Measurements from ENCODE around the gene NBAS. TPM values are rescaled to one million over a fixed set of nuclear protein-coding genes. Genes with fewer than 3 reads are reported as not detected.

The NBAS gene
- total and polyA plus RNA-seq, 2 donors (not counting 1 experiment from before 2014, with no cell fraction given) = 27.0 to 124 TPM

DNA sequence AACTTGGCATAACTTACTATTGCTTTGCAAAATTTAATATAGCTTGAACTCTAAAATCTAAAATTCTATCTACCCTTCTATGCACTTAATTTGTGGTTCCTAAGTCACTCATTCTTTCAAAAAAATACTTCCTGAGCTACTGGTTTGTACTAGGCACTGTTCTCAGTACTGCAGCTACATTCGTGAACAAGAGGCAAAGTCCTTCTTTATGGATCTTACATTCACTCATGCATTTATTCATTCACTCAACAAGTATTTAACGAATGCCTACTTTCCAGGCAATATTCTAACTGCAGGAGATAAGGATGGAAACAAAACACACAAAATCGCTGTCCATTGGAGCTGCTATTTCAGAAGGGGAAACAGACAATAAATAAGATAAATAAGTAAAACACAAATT, 104.8 kb downstream of the NBAS start:
- H3K4me3 ChIP-seq (replicated peaks in 1 of 4; ENCODE audit: control extremely low read depth in 1 of 4, insufficient read depth in 1 of 4, low read depth in 3 of 4, low read length in 4 of 4) = no peak overlapping the region
- DNase-seq (ENCODE audit: low read depth in 2 of 2) = no peak
- no peaks in the 10 kb centered on the region for H3K36me3 ChIP-seq (ENCODE audit: control insufficient read depth, insufficient read depth, low read length)
- no peaks in the 10 kb centered on the region for H3K79me2 ChIP-seq (ENCODE audit: control insufficient read depth, insufficient read depth, low read length)
- H3K4me1 ChIP-seq (ENCODE audit: control insufficient read depth, extremely low read depth, insufficient read depth, low read length) = no peaks in the 10 kb centered on the region
- no peak for TF ChIP-seq EZH2 (IDR thresholded peaks at IDR 0.05; ENCODE audit: low read length, missing control alignments)
- TF ChIP-seq, protein P1, sequence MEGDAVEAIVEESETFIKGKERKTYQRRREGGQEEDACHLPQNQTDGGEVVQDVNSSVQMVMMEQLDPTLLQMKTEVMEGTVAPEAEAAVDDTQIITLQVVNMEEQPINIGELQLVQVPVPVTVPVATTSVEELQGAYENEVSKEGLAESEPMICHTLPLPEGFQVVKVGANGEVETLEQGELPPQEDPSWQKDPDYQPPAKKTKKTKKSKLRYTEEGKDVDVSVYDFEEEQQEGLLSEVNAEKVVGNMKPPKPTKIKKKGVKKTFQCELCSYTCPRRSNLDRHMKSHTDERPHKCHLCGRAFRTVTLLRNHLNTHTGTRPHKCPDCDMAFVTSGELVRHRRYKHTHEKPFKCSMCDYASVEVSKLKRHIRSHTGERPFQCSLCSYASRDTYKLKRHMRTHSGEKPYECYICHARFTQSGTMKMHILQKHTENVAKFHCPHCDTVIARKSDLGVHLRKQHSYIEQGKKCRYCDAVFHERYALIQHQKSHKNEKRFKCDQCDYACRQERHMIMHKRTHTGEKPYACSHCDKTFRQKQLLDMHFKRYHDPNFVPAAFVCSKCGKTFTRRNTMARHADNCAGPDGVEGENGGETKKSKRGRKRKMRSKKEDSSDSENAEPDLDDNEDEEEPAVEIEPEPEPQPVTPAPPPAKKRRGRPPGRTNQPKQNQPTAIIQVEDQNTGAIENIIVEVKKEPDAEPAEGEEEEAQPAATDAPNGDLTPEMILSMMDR (conservative IDR thresholded peaks at IDR 0.05 in 1 of 2, IDR thresholded peaks at IDR 0.05 in 1 of 2; ENCODE audit: low read depth in 1 of 2, low read length in 2 of 2) = no peak
- no peaks in the 10 kb centered on the region for H3K27me3 ChIP-seq (ENCODE audit: control insufficient read depth, insufficient read depth, low read length)
- H3K9me3 ChIP-seq (ENCODE audit: control insufficient read depth, insufficient read depth, low read depth, low read length) = no peaks in the 10 kb centered on the region
- H2AFZ ChIP-seq (ENCODE audit: low read length) = no peak overlapping the region
- no peak overlapping the region for H3K27ac ChIP-seq (ENCODE audit: insufficient read depth, low read length)
- no peaks in the 10 kb centered on the region for H4K20me1 ChIP-seq (ENCODE audit: control insufficient read depth, extremely low read depth, insufficient read depth, low read length)
- no peak overlapping the region for H3K9ac ChIP-seq (ENCODE audit: insufficient read depth, low read length)
- no peak overlapping the region for H3K4me2 ChIP-seq (ENCODE audit: extremely low read depth, insufficient read depth, low read length)

DNA sequence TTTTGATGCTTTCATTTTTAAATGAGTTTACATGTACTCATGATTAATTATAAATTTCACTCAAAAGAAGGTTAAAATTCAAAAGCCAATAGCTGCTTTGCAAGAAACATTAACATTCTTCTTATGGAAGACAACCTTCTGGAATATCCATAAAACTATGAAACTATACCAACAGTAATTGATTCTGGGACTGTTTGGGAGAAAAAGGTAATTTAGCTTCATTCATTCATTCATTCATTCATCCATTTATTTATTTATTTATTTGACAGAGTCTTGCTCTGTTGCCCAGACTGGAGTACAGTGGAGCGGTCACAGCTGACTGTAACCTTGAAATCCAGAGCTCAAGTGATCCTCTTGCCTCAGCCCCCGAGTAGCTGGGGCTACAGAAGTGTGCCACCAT, 110.3 kb downstream of the NBAS start:
- H3K27ac ChIP-seq (ENCODE audit: insufficient read depth, low read length) = no peak overlapping the region
- no peaks in the 10 kb centered on the region for H3K4me1 ChIP-seq (ENCODE audit: control insufficient read depth, extremely low read depth, insufficient read depth, low read length)
- TF ChIP-seq, protein P1 (conservative IDR thresholded peaks at IDR 0.05 in 1 of 2, IDR thresholded peaks at IDR 0.05 in 1 of 2; ENCODE audit: low read depth in 1 of 2, low read length in 2 of 2) = no peak
- no peak for TF ChIP-seq EZH2 (IDR thresholded peaks at IDR 0.05; ENCODE audit: low read length, missing control alignments)
- no peak overlapping the region for H3K9ac ChIP-seq (ENCODE audit: insufficient read depth, low read length)
- no peaks in the 10 kb centered on the region for H4K20me1 ChIP-seq (ENCODE audit: control insufficient read depth, extremely low read depth, insufficient read depth, low read length)
- DNase-seq (ENCODE audit: low read depth in 2 of 2) = no peak
- no peaks in the 10 kb centered on the region for H3K27me3 ChIP-seq (ENCODE audit: control insufficient read depth, insufficient read depth, low read length)
- no peaks in the 10 kb centered on the region for H3K9me3 ChIP-seq (ENCODE audit: control insufficient read depth, insufficient read depth, low read depth, low read length)
- H2AFZ ChIP-seq (ENCODE audit: low read length) = no peak overlapping the region
- no peak overlapping the region for H3K4me3 ChIP-seq (replicated peaks in 1 of 4; ENCODE audit: control extremely low read depth in 1 of 4, insufficient read depth in 1 of 4, low read depth in 3 of 4, low read length in 4 of 4)
- no peak overlapping the region for H3K4me2 ChIP-seq (ENCODE audit: extremely low read depth, insufficient read depth, low read length)
- no peaks in the 10 kb centered on the region for H3K79me2 ChIP-seq (ENCODE audit: control insufficient read depth, insufficient read depth, low read length)
- H3K36me3 ChIP-seq (ENCODE audit: control insufficient read depth, insufficient read depth, low read length) = no peaks in the 10 kb centered on the region

DNA sequence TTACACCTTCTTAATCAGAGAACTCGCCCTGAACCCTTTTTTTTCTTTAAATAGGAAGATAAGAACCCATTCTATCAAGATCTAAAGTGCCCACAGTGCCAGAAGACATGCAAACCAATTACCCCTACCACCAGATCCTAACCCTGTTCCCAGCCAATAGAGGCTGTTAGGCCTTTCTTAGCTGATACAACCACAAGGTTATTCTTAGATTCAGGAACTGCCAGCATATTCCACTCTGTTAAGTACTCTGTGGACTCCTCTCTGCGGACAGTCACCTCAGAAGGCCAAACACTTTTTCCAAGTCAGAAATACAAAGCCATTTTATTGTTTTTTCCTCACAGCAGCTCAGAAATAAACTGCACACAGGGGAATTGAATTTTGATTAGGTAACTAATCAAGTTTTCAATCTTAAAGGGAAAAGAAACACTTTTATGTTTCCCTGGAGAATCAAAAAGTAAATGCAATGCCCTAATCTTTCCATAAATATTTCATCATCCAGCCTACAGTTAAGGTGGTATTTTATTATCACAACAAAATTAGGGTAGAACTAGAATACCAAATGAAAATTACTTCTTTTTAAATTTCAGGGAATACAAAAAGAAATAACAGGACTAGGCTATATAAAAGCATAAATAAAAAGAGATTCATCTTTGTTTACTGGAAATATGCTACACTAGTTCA, 111.4 kb downstream of the NBAS start:
- no peak overlapping the region for H3K27ac ChIP-seq (ENCODE audit: insufficient read depth, low read length)
- H3K27me3 ChIP-seq (ENCODE audit: control insufficient read depth, insufficient read depth, low read length) = no peaks in the 10 kb centered on the region
- H3K4me2 ChIP-seq (ENCODE audit: extremely low read depth, insufficient read depth, low read length) = no peak overlapping the region
- no peak overlapping the region for H3K9ac ChIP-seq (ENCODE audit: insufficient read depth, low read length)
- H4K20me1 ChIP-seq (ENCODE audit: control insufficient read depth, extremely low read depth, insufficient read depth, low read length) = no peaks in the 10 kb centered on the region
- no peak for TF ChIP-seq EZH2 (IDR thresholded peaks at IDR 0.05; ENCODE audit: low read length, missing control alignments)
- TF ChIP-seq, protein P1 (conservative IDR thresholded peaks at IDR 0.05 in 1 of 2, IDR thresholded peaks at IDR 0.05 in 1 of 2; ENCODE audit: low read depth in 1 of 2, low read length in 2 of 2) = no peak
- H3K4me3 ChIP-seq (replicated peaks in 1 of 4; ENCODE audit: control extremely low read depth in 1 of 4, insufficient read depth in 1 of 4, low read depth in 3 of 4, low read length in 4 of 4) = no peak overlapping the region
- H3K36me3 ChIP-seq (ENCODE audit: control insufficient read depth, insufficient read depth, low read length) = no peaks in the 10 kb centered on the region
- no peak overlapping the region for H2AFZ ChIP-seq (ENCODE audit: low read length)
- no peaks in the 10 kb centered on the region for H3K4me1 ChIP-seq (ENCODE audit: control insufficient read depth, extremely low read depth, insufficient read depth, low read length)
- DNase-seq (ENCODE audit: low read depth in 2 of 2) = no peak
- H3K9me3 ChIP-seq (ENCODE audit: control insufficient read depth, insufficient read depth, low read depth, low read length) = no peaks in the 10 kb centered on the region
- no peaks in the 10 kb centered on the region for H3K79me2 ChIP-seq (ENCODE audit: control insufficient read depth, insufficient read depth, low read length)
